ENCODE data around the gene KCNMA1. TPM values are rescaled to one million over a fixed set of nuclear protein-coding genes. Genes with fewer than 3 reads are reported as not detected.

The KCNMA1 gene
- total RNA-seq, 1 donor from 2014 or later, result 94.3 TPM

DNA sequence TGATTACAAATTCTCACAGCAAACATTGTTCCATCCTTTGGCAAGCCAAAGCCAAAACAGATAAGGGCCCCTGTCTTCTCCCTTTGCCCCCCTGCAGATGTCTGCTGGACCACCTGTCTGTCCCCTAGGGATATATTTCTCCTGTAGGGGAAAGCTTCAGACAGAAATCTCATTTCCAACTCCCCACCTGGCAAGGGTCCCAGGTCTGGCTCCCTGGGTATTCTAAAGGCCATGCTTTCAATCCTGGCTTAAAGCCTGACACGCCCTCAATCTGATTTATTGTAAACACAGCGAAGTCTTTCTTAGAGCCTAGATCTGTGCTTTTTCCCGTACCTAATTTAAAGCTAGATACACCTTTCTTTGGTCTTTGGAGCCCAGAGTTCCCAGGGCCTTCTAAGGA, 66.1 kb downstream of the KCNMA1 start:
- Histone ChIP-seq H3K27me3 (no peaks in the 10 kb centered on the region), H3K36me3 (no peaks in the 10 kb centered on the region), H3K4me3 (no peak overlapping the region), H3K27ac (no peak overlapping the region), H3K9me3 (no peaks in the 10 kb centered on the region), H3K4me1 (no peaks in the 10 kb centered on the region)
- no peak for DNase-seq (ENCODE audit: extremely low spot score in 2 of 2)
- TF ChIP-seq POLR2AphosphoS5 (IDR thresholded peaks at IDR 0.05; ENCODE audit: insufficient read depth in 1 of 2, low read depth in 1 of 2) (no peak), POLR2A (IDR thresholded peaks at IDR 0.05) (no peak)
- TF ChIP-seq, protein P1, sequence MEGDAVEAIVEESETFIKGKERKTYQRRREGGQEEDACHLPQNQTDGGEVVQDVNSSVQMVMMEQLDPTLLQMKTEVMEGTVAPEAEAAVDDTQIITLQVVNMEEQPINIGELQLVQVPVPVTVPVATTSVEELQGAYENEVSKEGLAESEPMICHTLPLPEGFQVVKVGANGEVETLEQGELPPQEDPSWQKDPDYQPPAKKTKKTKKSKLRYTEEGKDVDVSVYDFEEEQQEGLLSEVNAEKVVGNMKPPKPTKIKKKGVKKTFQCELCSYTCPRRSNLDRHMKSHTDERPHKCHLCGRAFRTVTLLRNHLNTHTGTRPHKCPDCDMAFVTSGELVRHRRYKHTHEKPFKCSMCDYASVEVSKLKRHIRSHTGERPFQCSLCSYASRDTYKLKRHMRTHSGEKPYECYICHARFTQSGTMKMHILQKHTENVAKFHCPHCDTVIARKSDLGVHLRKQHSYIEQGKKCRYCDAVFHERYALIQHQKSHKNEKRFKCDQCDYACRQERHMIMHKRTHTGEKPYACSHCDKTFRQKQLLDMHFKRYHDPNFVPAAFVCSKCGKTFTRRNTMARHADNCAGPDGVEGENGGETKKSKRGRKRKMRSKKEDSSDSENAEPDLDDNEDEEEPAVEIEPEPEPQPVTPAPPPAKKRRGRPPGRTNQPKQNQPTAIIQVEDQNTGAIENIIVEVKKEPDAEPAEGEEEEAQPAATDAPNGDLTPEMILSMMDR (IDR thresholded peaks at IDR 0.05), result no peak
- intact Hi-C loops (cut with DNase I), result no loop called here

DNA sequence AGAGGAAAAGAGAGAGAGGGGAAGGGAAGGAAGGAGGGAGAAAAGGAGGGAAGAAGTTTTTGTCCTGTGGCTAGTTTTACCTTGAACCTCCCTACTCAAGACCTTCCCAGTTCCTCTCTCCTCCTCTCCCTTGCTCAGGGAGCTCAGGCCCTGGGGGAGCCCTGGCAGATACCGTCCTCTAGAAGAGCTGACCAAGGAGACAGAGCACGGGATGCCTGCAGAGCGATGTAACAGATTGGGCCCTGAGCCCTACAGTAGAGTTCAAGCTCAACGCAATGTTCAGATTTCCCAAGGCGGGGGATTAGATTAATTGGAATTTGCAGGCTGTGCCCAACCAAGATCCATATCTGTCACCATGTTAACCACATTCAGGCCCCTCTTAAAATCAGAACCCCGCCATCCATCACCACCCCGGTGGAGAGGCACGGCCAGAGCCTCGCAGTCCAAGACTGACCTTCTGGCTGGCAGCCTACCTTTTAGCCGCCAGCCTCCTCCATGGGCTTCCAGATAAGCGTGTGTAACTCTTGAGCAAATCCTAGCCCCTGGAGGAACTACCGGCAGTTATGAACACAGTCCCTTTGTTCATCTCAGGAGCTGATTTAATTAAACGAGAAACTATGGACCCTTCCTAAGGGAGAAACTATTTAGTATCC, 70.6 kb downstream of the KCNMA1 start:
- intact Hi-C loops (cut with DNase I), result no loop called here
- TF ChIP-seq POLR2AphosphoS5 (IDR thresholded peaks at IDR 0.05; ENCODE audit: insufficient read depth in 1 of 2, low read depth in 1 of 2) (no peak), POLR2A (IDR thresholded peaks at IDR 0.05) (no peak)
- TF ChIP-seq, protein P1 (IDR thresholded peaks at IDR 0.05), result no peak
- Histone ChIP-seq H3K4me1 (no peaks in the 10 kb centered on the region), H3K4me3 (no peak overlapping the region), H3K27ac (no peak overlapping the region), H3K36me3 (no peaks in the 10 kb centered on the region), H3K9me3 (no peaks in the 10 kb centered on the region), H3K27me3 (no peaks in the 10 kb centered on the region)
- DNase-seq (ENCODE audit: extremely low spot score in 2 of 2), result no peak

DNA sequence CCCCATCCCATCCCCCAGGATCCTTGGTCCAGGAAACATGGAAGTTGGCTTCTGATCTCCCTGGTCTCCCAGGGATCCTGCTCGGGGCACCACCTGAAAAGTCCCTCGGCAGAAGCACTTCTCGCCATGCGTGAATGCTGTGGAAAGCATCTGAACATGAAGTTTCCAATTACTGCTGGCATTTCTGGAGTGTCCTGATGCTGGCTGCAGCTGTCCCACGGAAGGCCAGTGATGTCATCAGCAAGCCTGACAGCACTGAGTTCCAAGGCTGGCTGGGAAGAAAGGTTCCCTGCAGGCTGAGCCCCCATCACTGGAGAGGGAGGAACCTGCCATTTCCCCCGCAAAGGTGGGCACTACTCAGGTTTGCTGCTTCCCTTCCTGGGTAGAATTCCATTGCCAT, 71.4 kb downstream of the KCNMA1 start:
- no peak overlapping the region for H3K27ac ChIP-seq

DNA sequence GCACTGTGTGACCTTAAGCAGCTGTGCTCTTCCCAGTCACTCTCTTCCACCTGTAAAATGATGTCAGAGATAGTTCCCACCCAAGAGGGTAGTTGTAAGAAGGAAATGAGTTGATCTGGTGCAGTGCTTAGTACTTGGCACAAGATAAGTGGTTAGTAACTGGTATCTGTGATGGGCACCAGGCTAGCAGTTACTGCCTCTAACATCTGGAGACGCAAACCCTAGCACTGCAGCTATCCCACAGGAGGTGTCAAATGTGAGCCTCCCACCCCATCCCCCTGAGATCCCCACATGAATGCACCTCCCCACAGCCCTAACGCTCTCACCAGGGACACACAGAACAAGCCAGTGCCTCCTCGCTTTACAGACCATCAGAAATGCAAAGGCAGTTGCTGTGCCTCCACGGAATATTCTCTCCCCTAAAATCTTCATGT, 72.0 kb downstream of the KCNMA1 start:
- no peak overlapping the region for H3K27ac ChIP-seq

More for the DNA sequence above, 71.4 kb downstream of the KCNMA1 start:
- no peak for TF ChIP-seq POLR2AphosphoS5 (IDR thresholded peaks at IDR 0.05; ENCODE audit: insufficient read depth in 1 of 2, low read depth in 1 of 2)
- TF ChIP-seq POLR2A (IDR thresholded peaks at IDR 0.05), result no peak
- Histone ChIP-seq H3K4me1 (no peaks in the 10 kb centered on the region), H3K36me3 (no peaks in the 10 kb centered on the region), H3K27me3 (no peaks in the 10 kb centered on the region), H3K4me3 (no peak overlapping the region), H3K9me3 (no peaks in the 10 kb centered on the region)
- intact Hi-C loops (cut with DNase I), result no loop called here
- peak in 1 of 2 donors; percentile 67 for DNase-seq (ENCODE audit: extremely low spot score in 2 of 2)

DNA sequence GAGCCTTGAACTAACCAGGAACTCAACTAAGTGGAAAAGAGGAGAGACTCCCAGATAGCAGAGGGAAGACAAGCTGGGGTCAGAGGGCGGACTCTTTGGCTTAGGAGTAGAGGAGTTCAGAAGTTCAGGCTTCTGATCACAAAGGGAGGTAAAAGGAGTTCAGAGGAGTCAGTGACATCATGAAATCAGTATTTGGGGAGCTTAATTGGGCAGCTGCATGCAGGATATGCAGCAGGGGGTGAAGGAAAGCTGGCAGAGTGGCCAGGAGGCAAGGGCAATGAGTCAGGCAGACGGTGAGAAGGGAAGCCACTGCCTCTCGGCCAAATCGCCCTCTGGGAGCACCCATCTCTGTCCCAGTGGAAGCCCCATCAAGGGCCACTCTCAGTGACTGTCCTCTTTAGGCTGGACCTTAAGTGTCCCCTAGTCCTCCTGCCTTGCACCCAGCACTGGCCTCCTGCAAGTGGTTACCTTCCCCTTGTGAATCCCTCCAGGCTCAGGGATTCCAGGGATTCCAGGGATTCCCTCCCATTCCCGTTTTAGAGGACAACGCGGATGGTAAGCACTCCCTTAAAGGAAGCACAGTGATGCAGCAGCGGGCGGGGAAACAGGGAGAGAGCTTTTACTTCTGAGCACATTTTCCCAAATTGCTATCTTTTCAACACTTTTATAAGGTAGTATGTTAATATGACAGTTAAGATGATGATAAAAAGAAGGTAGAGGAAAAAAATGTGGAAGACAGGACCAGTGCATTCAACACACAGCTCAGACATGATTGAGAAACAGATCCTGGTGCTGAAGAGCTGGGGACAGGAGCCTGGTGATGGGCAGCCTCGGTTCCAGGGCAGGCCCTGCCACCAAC, 72.6 kb downstream of the KCNMA1 start:
- H3K27ac ChIP-seq, result no peak overlapping the region
- DNase-seq (ENCODE audit: extremely low spot score in 2 of 2), result no peak
- no peaks in the 10 kb centered on the region for H3K27me3 ChIP-seq
- H3K4me1 ChIP-seq, result no peaks in the 10 kb centered on the region
- H3K4me3 ChIP-seq, result no peak overlapping the region
- no peaks in the 10 kb centered on the region for H3K36me3 ChIP-seq
- intact Hi-C loops (cut with DNase I), result no loop called here
- H3K9me3 ChIP-seq, result no peaks in the 10 kb centered on the region
- no peak for TF ChIP-seq POLR2AphosphoS5 (IDR thresholded peaks at IDR 0.05; ENCODE audit: insufficient read depth in 1 of 2, low read depth in 1 of 2)
- TF ChIP-seq POLR2A (IDR thresholded peaks at IDR 0.05), result no peak
- TF ChIP-seq, protein P1 (IDR thresholded peaks at IDR 0.05), result no peak

More for the DNA sequence above, 72.0 kb downstream of the KCNMA1 start:
- no peaks in the 10 kb centered on the region for H3K36me3 ChIP-seq
- TF ChIP-seq POLR2AphosphoS5 (IDR thresholded peaks at IDR 0.05; ENCODE audit: insufficient read depth in 1 of 2, low read depth in 1 of 2) (no peak), POLR2A (IDR thresholded peaks at IDR 0.05) (no peak)
- TF ChIP-seq, protein P1 (IDR thresholded peaks at IDR 0.05), result no peak
- peak in 1 of 2 donors; percentile 65 for DNase-seq (ENCODE audit: extremely low spot score in 2 of 2)
- H3K4me1 ChIP-seq, result no peaks in the 10 kb centered on the region
- intact Hi-C loops (cut with DNase I), result no loop called here
- H3K4me3 ChIP-seq, result no peak overlapping the region
- no peaks in the 10 kb centered on the region for H3K9me3 ChIP-seq
- no peaks in the 10 kb centered on the region for H3K27me3 ChIP-seq

All from vagina (tissue), 2 donors.